SK-N-MC (cell line): ENCODE results near the gene LRRC39.

ENCODE experiments used
- DNase-seq: peaks from one replicate; pipeline ENCODE4 v3.0.0-alpha.2; 2011; ENCODE audit warnings: low read depth, low spot score
- H3K27ac ChIP-seq: fragments of 200-600 bp; sonication (generic); 2 replicates; pipeline ENCODE4 v1.5.1; 2016; ENCODE audit warnings: mixed run types
- H3K36me3 ChIP-seq: fragments of 200-600 bp; sonication (generic); 2 replicates; pipeline ENCODE4 v1.6.1; 2017; ENCODE audit warnings: antibody characterized with exemption, low read length, mixed read lengths; ENCODE audit not compliant: insufficient read depth
- H3K4me3 ChIP-seq: fragments of 200-600 bp; sonication (generic); 2 replicates; pipeline ENCODE4 v1.5.1; 2016
- H3K9ac ChIP-seq: fragments of 200-600 bp; sonication (generic); 2 replicates; pipeline ENCODE4 v1.8.0; 2017; ENCODE audit warnings: mixed run types, mixed read lengths; ENCODE audit not compliant: insufficient read length
- H3K9me3 ChIP-seq: fragments of 200-600 bp; sonication (generic); 2 replicates; pipeline ENCODE4 v1.6.1; 2017; ENCODE audit warnings: low read depth, mild to moderate bottlenecking, antibody characterized with exemption, low read length, moderate library complexity, mixed read lengths
- EZH2 ChIP-seq: fragments of 200-600 bp; sonication (generic); IDR thresholded peaks from one replicate; pipeline ENCODE4 v1.6.1; 2017; ENCODE audit warnings: antibody characterized with exemption
- FOXP2 ChIP-seq: optimal IDR thresholded peaks from 2 replicates; pipeline ENCODE3; 2011; ENCODE audit warnings: mild to moderate bottlenecking, moderate library complexity; ENCODE audit not compliant: insufficient read depth; ENCODE audit errors: extremely low read length, control extremely low read depth
- POLR2AphosphoS5 ChIP-seq: IDR thresholded peaks from 2 replicates; pipeline ENCODE4 v1.6.1; 2012; ENCODE audit warnings: mild to moderate bottlenecking, low read depth, low read length, borderline replicate concordance

The LRRC39 gene

DNA sequence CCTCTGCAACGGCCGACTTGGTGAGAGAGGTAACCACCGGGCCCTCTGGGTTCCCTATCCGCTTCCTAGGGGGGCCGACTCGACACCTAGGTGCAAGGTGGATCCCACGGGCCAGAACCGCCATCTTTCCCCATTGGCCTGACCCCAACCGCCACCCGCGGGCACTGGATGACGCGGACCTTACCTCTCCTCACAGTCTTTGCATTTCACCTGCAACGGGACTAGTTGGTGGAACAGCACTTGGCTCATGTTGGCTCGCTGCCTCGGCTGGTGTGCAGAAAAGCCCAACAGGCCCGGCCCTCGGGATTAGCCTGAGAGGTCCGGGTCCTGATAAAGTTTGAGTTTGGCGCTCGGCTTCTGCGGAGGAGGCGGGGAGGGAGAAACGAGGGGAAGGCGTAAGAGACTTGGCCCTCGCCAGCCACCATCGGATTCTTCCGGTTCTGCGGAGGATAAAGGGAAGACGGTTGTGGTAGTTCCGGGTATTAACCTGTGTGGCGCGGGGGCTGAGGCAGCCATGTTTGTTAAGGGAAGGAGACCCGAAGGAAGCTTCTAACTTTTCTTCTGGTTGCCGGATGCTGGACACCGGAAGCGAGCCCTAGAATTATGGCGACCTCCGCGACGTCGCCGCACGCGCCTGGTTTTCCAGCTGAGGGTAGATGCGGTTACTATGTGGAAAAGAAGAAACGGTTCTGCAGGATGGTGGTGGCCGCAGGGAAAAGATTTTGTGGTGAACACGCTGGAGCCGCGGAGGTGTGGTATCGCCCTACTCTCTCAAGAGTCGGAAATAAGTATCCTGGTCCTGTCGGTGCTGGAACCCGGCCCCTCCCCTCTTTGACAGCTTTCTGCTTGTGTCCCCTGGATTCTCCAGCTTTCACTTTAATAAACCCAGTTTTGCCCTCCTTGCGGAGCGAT is 45.2 kb downstream of the LRRC39 start, which contains the start of the genes SASS6 and TRMT13:
Gene SASS6 (minus strand): TSS at position 365 of the 912 bp plus-strand sequence. CDS start 116 bp downstream, at position 249.
Gene TRMT13 (plus strand): TSS at position 598 of the 912 bp plus-strand sequence. CDS start 6 bp downstream, at position 604.
- TF ChIP-seq POLR2AphosphoS5 (peak; percentile 91), EZH2 (no peak)
- H3K27ac ChIP-seq: peak within 1 kb of the TSS; percentile 55; the same call in 1 of the 2 replicates
- H3K9me3 ChIP-seq: no peaks in the 10 kb centered on the region
- DNase-seq: peak; percentile 92
- peaks cover 14% of the 10 kb centered on the region for H3K36me3 ChIP-seq
- H3K9ac ChIP-seq: peak within 1 kb of the TSS; percentile 95
- peak within 1 kb of the TSS; percentile 99 for H3K4me3 ChIP-seq

DNA sequence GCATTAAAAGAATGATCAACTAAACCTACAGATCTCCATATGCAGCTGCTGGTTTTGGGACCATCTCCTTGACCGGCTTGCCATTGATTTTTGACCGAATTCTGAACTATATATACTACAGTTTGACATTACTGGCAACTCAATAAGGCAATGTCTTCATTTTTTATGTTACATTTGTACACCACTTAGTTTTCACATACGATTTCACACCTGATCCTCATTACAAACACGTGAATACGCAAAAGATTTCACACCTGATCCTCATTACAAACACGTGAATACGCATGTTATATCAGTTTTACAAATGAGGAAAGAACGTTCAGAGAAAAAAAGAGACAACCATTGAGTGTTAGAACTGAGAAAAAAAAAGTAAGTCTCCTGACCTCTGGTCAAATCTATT is 46.4 kb downstream of the LRRC39 start:
- no peak for DNase-seq
- 0 out of 2 replicates have a peak, but pooled peaks cover 4% of the 10 kb centered on the region for H3K36me3 ChIP-seq
- no peaks in the 10 kb centered on the region for H3K9me3 ChIP-seq
- TF ChIP-seq EZH2: no peak
- TF ChIP-seq FOXP2: no peak
- no peak for TF ChIP-seq POLR2AphosphoS5
- peak overlapping the region; percentile 95 for H3K9ac ChIP-seq
- peak overlapping the region; percentile 99 for H3K4me3 ChIP-seq
- H3K27ac ChIP-seq: no peak overlapping the region

DNA sequence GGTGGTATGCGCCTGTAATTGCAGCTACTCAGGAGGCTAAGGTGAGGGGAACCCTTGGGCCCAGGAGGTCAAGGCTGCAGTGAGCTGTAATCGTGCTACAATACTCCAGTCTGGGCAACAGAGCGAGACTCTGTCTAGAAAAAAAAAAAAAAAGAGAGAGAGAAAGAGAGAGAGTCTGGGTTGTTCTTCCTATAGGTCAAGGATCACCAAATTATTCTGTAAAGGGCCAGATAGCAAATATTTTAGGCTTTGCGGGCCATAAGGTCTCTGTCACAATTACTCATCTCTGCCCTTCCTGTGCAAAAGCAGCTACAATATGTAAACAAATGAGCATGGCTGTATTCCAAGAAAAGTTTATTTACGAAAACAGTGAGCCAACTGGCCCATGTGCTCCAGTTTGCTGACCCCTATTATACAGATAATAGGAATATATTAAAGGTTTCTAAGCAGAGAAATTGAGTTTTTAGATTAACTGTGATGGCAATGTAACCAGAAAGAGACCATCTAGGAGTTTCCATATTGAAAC is 47.4 kb downstream of the LRRC39 start:
- DNase-seq: no peak

DNA sequence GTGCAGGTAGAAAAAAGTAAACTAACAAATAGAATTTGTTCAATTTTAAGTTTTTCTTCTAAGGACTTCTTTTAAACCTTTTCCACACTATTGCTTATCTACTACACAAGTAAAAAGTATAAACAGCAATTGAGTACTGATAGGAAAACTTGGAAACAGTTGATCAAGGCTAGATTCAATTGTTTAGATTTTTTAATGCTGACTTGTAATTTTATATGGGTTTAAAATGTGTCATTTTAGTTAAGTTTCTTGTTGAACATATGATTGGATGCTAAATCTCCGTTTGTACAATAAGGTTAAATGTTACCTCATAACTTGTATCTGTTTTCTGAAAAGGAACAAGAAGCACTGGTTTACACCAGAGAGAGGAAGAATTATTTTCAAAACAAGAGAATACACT is 50.8 kb downstream of the LRRC39 start:
- no peaks in the 10 kb centered on the region for H3K9me3 ChIP-seq
- no peak overlapping the region for H3K9ac ChIP-seq
- no peak for DNase-seq
- TF ChIP-seq EZH2: no peak
- no peak for TF ChIP-seq FOXP2
- TF ChIP-seq POLR2AphosphoS5: no peak
- no peaks in the 10 kb centered on the region; the same call in 1 of the 2 replicates for H3K36me3 ChIP-seq
- H3K27ac ChIP-seq: no peak overlapping the region
- no peak overlapping the region for H3K4me3 ChIP-seq

More for the DNA sequence above, 47.4 kb downstream of the LRRC39 start:
- Histone ChIP-seq H3K36me3 (peaks cover 3% of the 10 kb centered on the region; the same call in 1 of the 2 replicates), H3K4me3 (no peak overlapping the region), H3K9me3 (no peaks in the 10 kb centered on the region), H3K27ac (no peak overlapping the region), H3K9ac (no peak overlapping the region)
- TF ChIP-seq EZH2 (no peak), FOXP2 (no peak), POLR2AphosphoS5 (no peak)

DNA sequence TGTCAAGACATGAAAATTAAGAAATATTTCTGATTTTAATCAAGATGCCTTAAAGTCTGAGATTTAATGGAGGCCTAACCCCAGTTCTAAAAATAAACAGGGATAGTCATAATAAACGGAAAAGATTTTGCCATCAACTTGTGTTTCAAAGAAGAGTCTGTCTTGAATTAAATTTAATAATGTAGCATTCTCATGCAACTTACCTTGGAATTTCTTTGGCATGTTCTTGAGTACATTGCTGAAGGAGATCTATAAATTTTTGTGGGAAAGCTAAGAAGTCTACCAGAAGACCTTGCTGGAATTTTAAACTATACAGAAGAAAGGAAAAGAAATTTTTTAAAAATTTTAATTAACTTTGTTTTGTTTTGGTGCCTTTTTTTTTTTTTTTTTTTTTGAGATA is 55.9 kb downstream of the LRRC39 start:
- DNase-seq: no peak
- H3K9me3 ChIP-seq: no peaks in the 10 kb centered on the region
- H3K4me3 ChIP-seq: no peak overlapping the region
- no peak overlapping the region for H3K27ac ChIP-seq
- TF ChIP-seq FOXP2 (no peak), EZH2 (no peak), POLR2AphosphoS5 (no peak)
- H3K36me3 ChIP-seq: peaks cover 8% of the 10 kb centered on the region
- H3K9ac ChIP-seq: no peak overlapping the region

DNA sequence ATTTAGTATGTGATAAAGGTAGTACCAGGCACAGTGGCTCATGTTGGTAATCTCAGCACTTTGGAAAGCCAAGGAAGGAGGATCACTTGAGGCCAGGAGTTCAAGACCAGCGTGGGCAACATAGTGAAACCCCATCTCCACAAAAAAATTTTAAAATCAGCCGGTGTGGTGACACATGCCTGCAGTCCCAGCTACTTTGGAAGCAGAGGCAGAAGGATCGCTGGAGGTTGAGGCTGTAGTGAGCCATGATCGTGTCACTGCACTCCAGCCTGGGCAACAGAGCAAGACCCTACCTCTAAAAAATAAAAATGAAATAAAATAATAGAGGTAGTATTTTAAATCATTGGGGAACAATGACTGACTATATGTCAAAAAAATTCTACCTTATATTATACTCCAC is 62.5 kb downstream of the LRRC39 start:
- Histone ChIP-seq H3K27ac (no peak overlapping the region), H3K9ac (no peak overlapping the region), H3K9me3 (no peaks in the 10 kb centered on the region), H3K4me3 (no peak overlapping the region), H3K36me3 (peaks cover 28% of the 10 kb centered on the region)
- TF ChIP-seq EZH2 (no peak), FOXP2 (no peak), POLR2AphosphoS5 (no peak)
- DNase-seq: no peak

DNA sequence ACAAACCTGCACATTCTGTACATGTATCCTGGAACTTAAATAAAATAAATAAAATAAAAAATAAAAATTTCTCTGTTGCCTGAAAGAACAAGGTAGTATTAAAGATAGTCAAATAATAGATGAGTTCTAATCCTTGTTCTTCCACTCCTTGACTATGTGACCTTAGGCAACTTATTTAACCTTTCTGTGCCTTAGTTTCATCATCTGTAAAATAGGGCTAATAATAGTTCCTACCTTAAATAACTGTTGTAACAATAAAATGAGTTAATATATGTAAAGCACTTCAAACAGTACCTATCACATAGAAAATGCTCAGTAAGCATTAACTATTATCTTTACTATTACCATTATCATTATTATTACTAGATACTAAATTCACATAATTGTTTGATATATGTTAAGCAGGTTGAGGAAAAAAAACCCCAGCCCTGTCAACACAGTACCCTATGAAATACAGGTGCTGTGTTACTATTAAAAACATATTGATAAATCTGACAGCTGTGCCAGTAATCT is 68.4 kb downstream of the LRRC39 start:
- Histone ChIP-seq H3K4me3 (no peak overlapping the region), H3K9ac (no peak overlapping the region), H3K36me3 (peaks cover 39% of the 10 kb centered on the region), H3K9me3 (no peaks in the 10 kb centered on the region), H3K27ac (no peak overlapping the region)
- DNase-seq: no peak
- TF ChIP-seq EZH2 (no peak), POLR2AphosphoS5 (no peak), FOXP2 (no peak)

DNA sequence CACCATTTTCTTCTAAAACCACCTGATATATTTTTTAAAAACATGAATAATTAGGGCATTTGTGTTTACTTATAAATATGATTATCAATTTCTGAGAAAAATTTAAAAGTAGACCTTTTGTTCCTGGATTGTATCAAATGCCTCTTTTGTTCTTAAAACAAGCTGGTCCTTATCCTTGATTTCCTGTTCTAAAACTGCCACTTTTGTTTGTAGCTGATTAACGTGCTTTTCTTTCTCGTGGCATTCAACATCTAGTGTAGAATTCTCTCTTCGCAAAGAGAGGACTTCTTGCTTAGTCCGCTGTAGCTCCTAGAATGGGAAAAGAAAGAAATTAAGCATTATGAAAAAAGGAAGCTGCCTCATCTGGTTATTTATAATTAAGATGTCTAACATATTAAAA is 70.4 kb downstream of the LRRC39 start:
- H3K9ac ChIP-seq: no peak overlapping the region
- H3K36me3 ChIP-seq: peaks cover 49% of the 10 kb centered on the region
- no peak overlapping the region for H3K4me3 ChIP-seq
- no peak for DNase-seq
- no peaks in the 10 kb centered on the region for H3K9me3 ChIP-seq
- TF ChIP-seq FOXP2 (no peak), EZH2 (no peak), POLR2AphosphoS5 (no peak)
- no peak overlapping the region; the same call in 1 of the 2 replicates for H3K27ac ChIP-seq
